GM18505 (cell line): ENCODE measurements around the gene NUP214.
"Not testable (repeated sequence)": the region's sequence is repeated elsewhere in the genome, so short reads cannot be mapped to it uniquely, and the experiment has no call there.

Experiments
- ATAC-seq: cut with Tn5 transposase; IDR thresholded peaks from one replicate; pipeline ENCODE4 v1.9.1; 2021; ENCODE audit not compliant: unreplicated experiment
- POLR2A ChIP-seq: IDR thresholded peaks from 4 replicates; pipeline ENCODE4 v1.6.1; 2011; ENCODE audit warnings: borderline replicate concordance; ENCODE audit not compliant: insufficient read depth, insufficient read length; ENCODE audit errors: extremely low read depth

Gene NUP214

DNA sequence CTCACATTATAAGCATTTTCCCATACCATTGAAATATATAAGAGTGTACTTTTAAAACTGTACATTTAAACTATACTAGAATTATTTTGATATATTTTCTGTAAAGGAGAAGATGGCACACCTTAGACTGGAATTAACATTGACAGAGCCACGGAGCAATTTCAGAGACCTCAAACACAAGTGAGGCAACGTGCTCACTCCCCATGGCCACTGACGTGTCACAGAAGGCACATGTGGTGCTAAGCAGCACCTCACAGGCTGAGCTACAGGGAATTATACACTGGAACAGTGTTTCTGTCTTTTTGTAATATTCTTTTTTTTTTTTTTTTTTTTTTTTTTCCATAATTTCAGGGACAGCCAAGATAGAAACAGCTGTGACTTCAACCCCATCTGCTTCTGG lies 66.5 kb downstream of the NUP214 start:
- TF ChIP-seq POLR2A: no peak
- ATAC-seq: no peak

GRCh38 chr9:131193051-131193450 lies 67.7 kb downstream of the NUP214 start:
- no peak for ATAC-seq
- TF ChIP-seq POLR2A: no peak

- TF ChIP-seq POLR2A: no peak
- no peak for ATAC-seq
Measured at GRCh38 chr9:131194762-131195161, 69.4 kb downstream of the NUP214 start.

DNA sequence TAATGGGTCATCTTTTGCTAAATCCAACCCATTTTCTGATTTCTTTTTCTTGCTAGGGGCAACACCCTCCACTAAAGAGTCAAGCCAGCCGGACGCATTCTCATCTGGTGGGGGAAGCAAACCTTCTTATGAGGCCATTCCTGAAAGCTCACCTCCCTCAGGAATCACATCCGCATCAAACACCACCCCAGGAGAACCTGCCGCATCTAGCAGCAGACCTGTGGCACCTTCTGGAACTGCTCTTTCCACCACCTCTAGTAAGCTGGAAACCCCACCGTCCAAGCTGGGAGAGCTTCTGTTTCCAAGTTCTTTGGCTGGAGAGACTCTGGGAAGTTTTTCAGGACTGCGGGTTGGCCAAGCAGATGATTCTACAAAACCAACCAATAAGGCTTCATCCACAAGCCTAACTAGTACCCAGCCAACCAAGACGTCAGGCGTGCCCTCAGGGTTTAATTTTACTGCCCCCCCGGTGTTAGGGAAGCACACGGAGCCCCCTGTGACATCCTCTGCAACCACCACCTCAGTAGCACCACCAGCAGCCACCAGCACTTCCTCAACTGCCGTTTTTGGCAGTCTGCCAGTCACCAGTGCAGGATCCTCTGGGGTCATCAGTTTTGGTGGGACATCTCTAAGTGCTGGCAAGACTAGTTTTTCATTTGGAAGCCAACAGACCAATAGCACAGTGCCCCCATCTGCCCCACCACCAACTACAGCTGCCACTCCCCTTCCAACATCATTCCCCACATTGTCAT lies 72.0 kb downstream of the NUP214 start:
- ATAC-seq: no peak
- TF ChIP-seq POLR2A: no peak

DNA sequence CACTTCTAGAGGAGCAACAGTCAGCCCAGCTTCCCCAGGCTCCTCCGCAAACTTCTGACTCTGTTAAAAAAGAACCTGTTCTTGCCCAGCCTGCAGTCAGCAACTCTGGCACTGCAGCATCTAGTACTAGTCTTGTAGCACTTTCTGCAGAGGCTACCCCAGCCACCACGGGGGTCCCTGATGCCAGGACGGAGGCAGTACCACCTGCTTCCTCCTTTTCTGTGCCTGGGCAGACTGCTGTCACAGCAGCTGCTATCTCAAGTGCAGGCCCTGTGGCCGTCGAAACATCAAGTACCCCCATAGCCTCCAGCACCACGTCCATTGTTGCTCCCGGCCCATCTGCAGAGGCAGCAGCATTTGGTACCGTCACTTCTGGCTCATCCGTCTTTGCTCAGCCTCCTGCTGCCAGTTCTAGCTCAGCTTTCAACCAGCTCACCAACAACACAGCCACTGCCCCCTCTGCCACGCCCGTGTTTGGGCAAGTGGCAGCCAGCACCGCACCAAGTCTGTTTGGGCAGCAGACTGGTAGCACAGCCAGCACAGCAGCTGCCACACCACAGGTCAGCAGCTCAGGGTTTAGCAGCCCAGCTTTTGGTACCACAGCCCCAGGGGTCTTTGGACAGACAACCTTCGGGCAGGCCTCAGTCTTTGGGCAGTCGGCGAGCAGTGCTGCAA lies 72.8 kb downstream of the NUP214 start:
- no peak for TF ChIP-seq POLR2A
- ATAC-seq: no peak

DNA sequence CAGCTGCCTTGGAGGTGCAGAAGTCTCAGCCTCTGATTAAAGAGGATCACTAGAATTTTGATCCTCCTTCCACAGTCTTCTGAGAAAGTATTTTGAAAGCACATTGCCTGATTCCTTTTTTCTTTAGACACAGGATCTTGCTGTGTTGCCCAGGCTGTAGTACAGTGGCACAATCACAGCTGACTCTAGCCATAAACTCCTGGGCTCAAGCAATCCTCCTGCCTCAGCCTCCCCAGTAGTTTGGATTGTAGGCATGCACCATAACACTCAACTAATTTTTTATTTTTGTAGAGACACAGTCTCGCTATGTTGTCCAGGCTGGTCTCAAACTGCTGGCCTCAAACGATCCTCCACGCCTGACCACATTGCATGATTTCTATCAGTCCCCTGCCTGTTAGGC lies 76.5 kb downstream of the NUP214 start:
- ATAC-seq: no peak
- TF ChIP-seq POLR2A: no peak

- TF ChIP-seq POLR2A: no peak
- no peak for ATAC-seq
Measured at GRCh38 chr9:131203431-131204218, 78.2 kb downstream of the NUP214 start.

- TF ChIP-seq POLR2A: no peak
- no peak for ATAC-seq
Measured at GRCh38 chr9:131204285-131204684, 78.9 kb downstream of the NUP214 start.

DNA sequence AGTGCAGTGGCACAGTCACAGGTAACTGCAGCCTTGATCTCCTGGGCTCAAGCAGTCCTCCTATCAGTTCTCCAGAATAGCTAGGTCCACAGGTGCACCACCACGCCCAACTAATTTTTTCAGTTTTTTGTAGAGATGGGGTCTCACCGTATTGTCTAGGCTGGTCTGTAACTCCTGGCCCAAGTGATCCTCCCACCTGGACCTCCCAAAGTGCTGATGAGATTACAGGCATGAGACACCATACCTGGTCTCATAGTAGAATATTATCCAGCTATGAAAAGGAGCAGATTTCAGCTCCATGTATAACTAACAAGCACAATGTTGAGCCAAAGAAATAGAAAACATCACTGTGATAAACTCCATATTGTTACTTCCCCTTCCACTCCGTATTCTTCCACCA lies 81.1 kb downstream of the NUP214 start:
- no peak for TF ChIP-seq POLR2A
- ATAC-seq: no peak

- ATAC-seq: not testable (repeated sequence)
Measured at GRCh38 chr9:131211920-131212319, 86.5 kb downstream of the NUP214 start.

GRCh38 chr9:131214286-131214856 lies 89.0 kb downstream of the NUP214 start:
- ATAC-seq: no peak
- TF ChIP-seq POLR2A: no peak

DNA sequence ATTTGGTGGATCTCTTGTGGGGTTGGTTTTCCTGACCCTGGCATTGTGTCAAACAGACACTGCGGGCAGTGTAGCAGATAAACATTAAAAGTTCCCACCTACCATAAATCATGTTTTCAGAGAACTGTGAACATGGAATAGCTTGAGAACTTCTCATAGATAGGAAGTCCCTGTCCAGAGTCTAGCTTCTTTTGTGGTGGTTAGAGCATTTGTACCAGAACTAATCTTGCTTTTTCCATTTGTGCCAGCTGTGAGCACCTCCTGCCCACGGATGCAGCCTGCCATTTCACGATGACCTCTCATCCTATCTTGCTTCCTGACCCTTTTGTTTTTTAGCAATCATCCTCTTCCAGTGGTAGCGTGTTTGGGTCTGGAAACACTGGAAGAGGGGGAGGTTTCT lies 89.5 kb downstream of the NUP214 start:
- ATAC-seq: no peak

GRCh38 chr9:131216806-131217205 lies 91.4 kb downstream of the NUP214 start:
- TF ChIP-seq POLR2A: no peak
- ATAC-seq: no peak

More for the DNA sequence above, 89.5 kb downstream of the NUP214 start:
- TF ChIP-seq POLR2A: no peak
